Measurements from ENCODE around the gene PGAM5. TPM values are rescaled to one million over a fixed set of nuclear protein-coding genes. Genes with fewer than 3 reads are reported as not detected.

Gene PGAM5
- total and polyA plus RNA-seq, 2 of the 4 experiments (the other 2 are of a cell fraction) = 25.2 to 37.8 TPM

DNA sequence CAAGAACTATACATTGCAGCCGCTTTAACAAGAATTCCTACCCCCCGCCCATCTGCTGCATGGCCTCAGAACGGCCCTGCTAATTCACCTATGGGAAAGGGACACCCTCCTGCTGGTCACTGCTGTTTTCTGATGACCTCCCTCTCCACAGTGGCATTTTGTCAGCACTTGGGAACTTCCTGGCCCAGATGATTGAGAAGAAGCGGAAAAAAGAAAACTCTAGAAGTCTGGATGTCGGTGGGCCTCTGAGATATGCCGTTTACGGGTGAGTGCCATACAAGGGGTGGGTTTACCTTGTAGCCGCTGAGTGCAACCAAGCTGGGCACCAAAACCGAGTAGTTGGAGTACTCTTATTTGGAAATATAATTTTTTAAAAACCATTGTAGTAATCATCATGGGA, 20.5 kb upstream of the PGAM5 start:
- DNase-seq (no peak), ATAC-seq (ENCODE audit: low read depth) (no peak)
- POLR2A ChIA-PET (ENCODE audit: unreplicated experiment) = no interaction called here
- Histone ChIP-seq H3K27ac (ENCODE audit: insufficient read depth, low read length) (no peak overlapping the region), H4K20me1 (ENCODE audit: insufficient read depth, low read length) (peaks cover 3% of the 10 kb centered on the region; the same call in 1 of the 2 replicates), H3K9me1 (ENCODE audit: insufficient read depth, low read length) (no peaks in the 10 kb centered on the region; the same call in 1 of the 2 replicates), H3K18ac (ENCODE audit: low read depth, low read length) (no peak overlapping the region), H2BK120ac (ENCODE audit: low read depth, low read length) (no peak overlapping the region), H2BK20ac (ENCODE audit: low read depth, low read length) (no peak overlapping the region), H4K91ac (ENCODE audit: insufficient read depth, low read depth, low read length) (no peak overlapping the region), H2AK5ac (ENCODE audit: low read depth, low read length) (no peak overlapping the region), H2BK15ac (ENCODE audit: low read depth, low read length) (no peak overlapping the region), H3K9ac (ENCODE audit: low read depth, low read length) (no peak overlapping the region), H4K8ac (ENCODE audit: low read depth in 2 of 2, low read length in 2 of 2) (no peak overlapping the region), H3K4ac (ENCODE audit: low read depth, low read length) (no peak overlapping the region), H3K14ac (replicated peaks; ENCODE audit: low read depth, low read length) (no peak overlapping the region), H3K4me3 (ENCODE audit: insufficient read depth, low read depth, low read length) (no peak overlapping the region), H3K4me1 (ENCODE audit: control insufficient read depth, insufficient read depth, low read length) (peaks cover 3% of the 10 kb centered on the region; the same call in 1 of the 2 replicates), H3K9me3 (ENCODE audit: control insufficient read depth, insufficient read depth, low read length) (no peaks in the 10 kb centered on the region), H3K56ac (ENCODE audit: extremely low read depth, insufficient read depth, low read length) (no peak overlapping the region), H3K4me2 (ENCODE audit: low read depth, low read length) (no peak overlapping the region), H4K5ac (ENCODE audit: low read depth, low read length) (no peak overlapping the region), H2AK9ac (replicated peaks; ENCODE audit: low read depth, low read length, poor library complexity) (no peak overlapping the region), H2AFZ (replicated peaks; ENCODE audit: low read length, poor library complexity) (no peak overlapping the region), H3K36me3 (ENCODE audit: control insufficient read depth, insufficient read depth, low read length) (peaks cover 5% of the 10 kb centered on the region), H3K23ac (ENCODE audit: low read depth, low read length) (no peak overlapping the region), H2BK5ac (ENCODE audit: low read depth, low read length, poor library complexity, severe bottlenecking) (no peak overlapping the region), H3K27me3 (ENCODE audit: control insufficient read depth, insufficient read depth, low read length) (no peaks in the 10 kb centered on the region), H3K79me1 (ENCODE audit: low read depth in 1 of 2, low read length in 2 of 2) (peaks cover 13 to 16% of the 10 kb centered on the region in 2 experiments)
- intact Hi-C loops (cut with micrococcal nuclease) = no loop called here
- in situ Hi-C loops (cut with MboI; ENCODE audit: low sequenced_read_pairs) = no loop called here
- TF ChIP-seq MXI1 (IDR thresholded peaks at IDR 0.05; ENCODE audit: borderline replicate concordance, low read depth, low read length) (no peak), FOS (IDR thresholded peaks at IDR 0.05; ENCODE audit: low read depth, low read length) (no peak), RCOR1 (IDR thresholded peaks at IDR 0.05; ENCODE audit: insufficient replicate concordance, low read length) (no peak), CHD1 (IDR thresholded peaks at IDR 0.05; ENCODE audit: low read depth, low read length) (no peak), RFX5 (IDR thresholded peaks at IDR 0.05; ENCODE audit: low read depth, low read length) (no peak), MAZ (IDR thresholded peaks at IDR 0.05; ENCODE audit: borderline replicate concordance, low read depth, low read length) (no peak), CEBPB (IDR thresholded peaks at IDR 0.05; ENCODE audit: low read depth, low read length) (no peak)
- TF ChIP-seq, protein P1, sequence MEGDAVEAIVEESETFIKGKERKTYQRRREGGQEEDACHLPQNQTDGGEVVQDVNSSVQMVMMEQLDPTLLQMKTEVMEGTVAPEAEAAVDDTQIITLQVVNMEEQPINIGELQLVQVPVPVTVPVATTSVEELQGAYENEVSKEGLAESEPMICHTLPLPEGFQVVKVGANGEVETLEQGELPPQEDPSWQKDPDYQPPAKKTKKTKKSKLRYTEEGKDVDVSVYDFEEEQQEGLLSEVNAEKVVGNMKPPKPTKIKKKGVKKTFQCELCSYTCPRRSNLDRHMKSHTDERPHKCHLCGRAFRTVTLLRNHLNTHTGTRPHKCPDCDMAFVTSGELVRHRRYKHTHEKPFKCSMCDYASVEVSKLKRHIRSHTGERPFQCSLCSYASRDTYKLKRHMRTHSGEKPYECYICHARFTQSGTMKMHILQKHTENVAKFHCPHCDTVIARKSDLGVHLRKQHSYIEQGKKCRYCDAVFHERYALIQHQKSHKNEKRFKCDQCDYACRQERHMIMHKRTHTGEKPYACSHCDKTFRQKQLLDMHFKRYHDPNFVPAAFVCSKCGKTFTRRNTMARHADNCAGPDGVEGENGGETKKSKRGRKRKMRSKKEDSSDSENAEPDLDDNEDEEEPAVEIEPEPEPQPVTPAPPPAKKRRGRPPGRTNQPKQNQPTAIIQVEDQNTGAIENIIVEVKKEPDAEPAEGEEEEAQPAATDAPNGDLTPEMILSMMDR (conservative IDR thresholded peaks at IDR 0.05; ENCODE audit: low read depth, low read length) = no peak
- TF ChIP-seq, protein P2, sequence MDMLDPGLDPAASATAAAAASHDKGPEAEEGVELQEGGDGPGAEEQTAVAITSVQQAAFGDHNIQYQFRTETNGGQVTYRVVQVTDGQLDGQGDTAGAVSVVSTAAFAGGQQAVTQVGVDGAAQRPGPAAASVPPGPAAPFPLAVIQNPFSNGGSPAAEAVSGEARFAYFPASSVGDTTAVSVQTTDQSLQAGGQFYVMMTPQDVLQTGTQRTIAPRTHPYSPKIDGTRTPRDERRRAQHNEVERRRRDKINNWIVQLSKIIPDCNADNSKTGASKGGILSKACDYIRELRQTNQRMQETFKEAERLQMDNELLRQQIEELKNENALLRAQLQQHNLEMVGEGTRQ (IDR thresholded peaks at IDR 0.05; ENCODE audit: low read depth, low read length) = no peak
- TF ChIP-seq, protein P3, sequence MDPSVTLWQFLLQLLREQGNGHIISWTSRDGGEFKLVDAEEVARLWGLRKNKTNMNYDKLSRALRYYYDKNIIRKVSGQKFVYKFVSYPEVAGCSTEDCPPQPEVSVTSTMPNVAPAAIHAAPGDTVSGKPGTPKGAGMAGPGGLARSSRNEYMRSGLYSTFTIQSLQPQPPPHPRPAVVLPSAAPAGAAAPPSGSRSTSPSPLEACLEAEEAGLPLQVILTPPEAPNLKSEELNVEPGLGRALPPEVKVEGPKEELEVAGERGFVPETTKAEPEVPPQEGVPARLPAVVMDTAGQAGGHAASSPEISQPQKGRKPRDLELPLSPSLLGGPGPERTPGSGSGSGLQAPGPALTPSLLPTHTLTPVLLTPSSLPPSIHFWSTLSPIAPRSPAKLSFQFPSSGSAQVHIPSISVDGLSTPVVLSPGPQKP (IDR thresholded peaks at IDR 0.05; ENCODE audit: borderline replicate concordance, low read depth, low read length) = no peak
- BruUV-seq (replicated peaks) = no TSS peak
- 80% methylated on average over 1 of the region's 9 CpGs; no CpG with 5 or more reads in 1 of the 2 experiments for WGBS, 2 experiments (ENCODE audit: extremely low coverage in 2 of 2, insufficient read length in 1 of 2)
- dilution Hi-C loops (cut with HindIII; ENCODE audit: low sequenced_read_pairs, unreplicated experiment) = no loop called here
- CTCF ChIA-PET = interaction anchor here (0.5 kb wide), 1 partner anchor 15 kb away, joined by 3 read pairs; no protein-coding TSS in a partner anchor
